ENCODE measurements around the gene CLCN2.
A peak's percentile ranks its signal among the peaks of the same experiment; 100 is the strongest.

The CLCN2 gene

GRCh38 chr3:184377882-184378445 is 16.6 kb upstream of the CLCN2 start, which contains the start of gene THPO:
Gene THPO, minus strand, starts transcription at chr3:184378207. Its CDS starts 1,948 bp downstream, at chr3:184376259.
- DNase-seq (ENCODE audit: low spot score in 2 of 2) = no peak
- Mint-ChIP-seq H3K4me1 (no peaks in the 10 kb centered on the region), H3K4me3 (peak within 1 kb of the TSS; percentile 67), H3K27ac (ENCODE audit: low read depth) (no peak within 1 kb of the TSS), H3K9me3 (no peaks in the 10 kb centered on the region), H3K27me3 (peaks cover 68% of the 10 kb centered on the region), H3K36me3 (ENCODE audit: insufficient read depth) (peaks cover 2% of the 10 kb centered on the region)
- ATAC-seq (replicated peaks; ENCODE audit: extremely low read depth, poor library complexity, severe bottlenecking) = no peak

- Mint-ChIP-seq H3K27me3 (peaks cover 62% of the 10 kb centered on the region), H3K4me1 (no peaks in the 10 kb centered on the region), H3K9me3 (no peaks in the 10 kb centered on the region), H3K4me3 (no peak overlapping the region), H3K36me3 (ENCODE audit: insufficient read depth) (no peaks in the 10 kb centered on the region), H3K27ac (ENCODE audit: low read depth) (no peak overlapping the region)
- no peak for ATAC-seq (replicated peaks; ENCODE audit: extremely low read depth, poor library complexity, severe bottlenecking)
- DNase-seq (ENCODE audit: low spot score in 2 of 2) = no peak
Observed at GRCh38 chr3:184377374-184377773, 16.0 kb upstream of the CLCN2 start.

GRCh38 chr3:184375747-184376461 is 14.5 kb upstream of the CLCN2 start:
- no peak overlapping the region for H3K27ac Mint-ChIP-seq (ENCODE audit: low read depth)
- peaks cover 52% of the 10 kb centered on the region for H3K27me3 Mint-ChIP-seq
- no peak for DNase-seq (ENCODE audit: low spot score in 2 of 2)
- H3K4me1 Mint-ChIP-seq = peaks cover 8% of the 10 kb centered on the region
- ATAC-seq (replicated peaks; ENCODE audit: extremely low read depth, poor library complexity, severe bottlenecking) = no peak
- no peaks in the 10 kb centered on the region for H3K36me3 Mint-ChIP-seq (ENCODE audit: insufficient read depth)
- H3K4me3 Mint-ChIP-seq = no peak overlapping the region
- no peaks in the 10 kb centered on the region for H3K9me3 Mint-ChIP-seq

- peaks cover 39% of the 10 kb centered on the region for H3K27me3 Mint-ChIP-seq
- DNase-seq (ENCODE audit: low spot score in 2 of 2) = no peak
- H3K9me3 Mint-ChIP-seq = no peaks in the 10 kb centered on the region
- H3K4me3 Mint-ChIP-seq = no peak overlapping the region
- H3K4me1 Mint-ChIP-seq = peaks cover 8% of the 10 kb centered on the region
- no peak for ATAC-seq (replicated peaks; ENCODE audit: extremely low read depth, poor library complexity, severe bottlenecking)
- no peak overlapping the region for H3K27ac Mint-ChIP-seq (ENCODE audit: low read depth)
- peaks cover 6% of the 10 kb centered on the region for H3K36me3 Mint-ChIP-seq (ENCODE audit: insufficient read depth)
Observed at GRCh38 chr3:184373422-184373821, 12.0 kb upstream of the CLCN2 start.

GRCh38 chr3:184372911-184373310 is 11.5 kb upstream of the CLCN2 start:
- Mint-ChIP-seq H3K27ac (ENCODE audit: low read depth) (no peak overlapping the region), H3K36me3 (ENCODE audit: insufficient read depth) (peaks cover 9% of the 10 kb centered on the region), H3K27me3 (peaks cover 34% of the 10 kb centered on the region), H3K9me3 (no peaks in the 10 kb centered on the region), H3K4me1 (peaks cover 8% of the 10 kb centered on the region), H3K4me3 (no peak overlapping the region)
- ATAC-seq (replicated peaks; ENCODE audit: extremely low read depth, poor library complexity, severe bottlenecking) = no peak
- DNase-seq (ENCODE audit: low spot score in 2 of 2) = no peak

GRCh38 chr3:184372296-184372821 is 11.0 kb upstream of the CLCN2 start:
- ATAC-seq (replicated peaks; ENCODE audit: extremely low read depth, poor library complexity, severe bottlenecking) (no peak), DNase-seq (ENCODE audit: low spot score in 2 of 2) (no peak)
- no peaks in the 10 kb centered on the region for H3K9me3 Mint-ChIP-seq
- no peak overlapping the region for H3K4me3 Mint-ChIP-seq
- peaks cover 8% of the 10 kb centered on the region for H3K4me1 Mint-ChIP-seq
- H3K27ac Mint-ChIP-seq (ENCODE audit: low read depth) = no peak overlapping the region
- H3K36me3 Mint-ChIP-seq (ENCODE audit: insufficient read depth) = peaks cover 10% of the 10 kb centered on the region
- peaks cover 29% of the 10 kb centered on the region for H3K27me3 Mint-ChIP-seq

- H3K4me3 Mint-ChIP-seq = no peak overlapping the region
- no peak for DNase-seq (ENCODE audit: low spot score in 2 of 2)
- no peaks in the 10 kb centered on the region for H3K9me3 Mint-ChIP-seq
- peak; percentile 77 for ATAC-seq (replicated peaks; ENCODE audit: extremely low read depth, poor library complexity, severe bottlenecking)
- H3K27ac Mint-ChIP-seq (ENCODE audit: low read depth) = no peak overlapping the region
- H3K27me3 Mint-ChIP-seq = peaks cover 21% of the 10 kb centered on the region
- peaks cover 14% of the 10 kb centered on the region for H3K36me3 Mint-ChIP-seq (ENCODE audit: insufficient read depth)
- peaks cover 15% of the 10 kb centered on the region for H3K4me1 Mint-ChIP-seq
Observed at GRCh38 chr3:184371570-184372018, 10.2 kb upstream of the CLCN2 start.

- Mint-ChIP-seq H3K36me3 (ENCODE audit: insufficient read depth) (peaks cover 23% of the 10 kb centered on the region), H3K4me3 (no peak overlapping the region), H3K9me3 (no peaks in the 10 kb centered on the region), H3K27me3 (no peaks in the 10 kb centered on the region), H3K4me1 (peaks cover 31% of the 10 kb centered on the region), H3K27ac (ENCODE audit: low read depth) (no peak overlapping the region)
- DNase-seq (ENCODE audit: low spot score in 2 of 2) (no peak), ATAC-seq (replicated peaks; ENCODE audit: extremely low read depth, poor library complexity, severe bottlenecking) (no peak)
Observed at GRCh38 chr3:184368586-184369183, 7.3 kb upstream of the CLCN2 start.

- Mint-ChIP-seq H3K36me3 (ENCODE audit: insufficient read depth) (peaks cover 28% of the 10 kb centered on the region), H3K27ac (ENCODE audit: low read depth) (no peak overlapping the region)
- no peak for ATAC-seq (replicated peaks; ENCODE audit: extremely low read depth, poor library complexity, severe bottlenecking)
Observed at GRCh38 chr3:184368116-184368515, 6.7 kb upstream of the CLCN2 start.

GRCh38 chr3:184366619-184367289 is 5.3 kb upstream of the CLCN2 start:
- Mint-ChIP-seq H3K27ac (ENCODE audit: low read depth) (no peak overlapping the region), H3K27me3 (no peaks in the 10 kb centered on the region), H3K36me3 (ENCODE audit: insufficient read depth) (peaks cover 30% of the 10 kb centered on the region), H3K4me3 (no peak overlapping the region), H3K9me3 (no peaks in the 10 kb centered on the region), H3K4me1 (peaks cover 39% of the 10 kb centered on the region)
- no peak for ATAC-seq (replicated peaks; ENCODE audit: extremely low read depth, poor library complexity, severe bottlenecking)
- no peak for DNase-seq (ENCODE audit: low spot score in 2 of 2)

More at GRCh38 chr3:184368116-184368515, 6.7 kb upstream of the CLCN2 start:
- no peaks in the 10 kb centered on the region for H3K9me3 Mint-ChIP-seq
- peaks cover 36% of the 10 kb centered on the region for H3K4me1 Mint-ChIP-seq
- H3K4me3 Mint-ChIP-seq = no peak overlapping the region
- DNase-seq (ENCODE audit: low spot score in 2 of 2) = no peak
- H3K27me3 Mint-ChIP-seq = no peaks in the 10 kb centered on the region

- Mint-ChIP-seq H3K9me3 (no peaks in the 10 kb centered on the region), H3K4me1 (peaks cover 47% of the 10 kb centered on the region), H3K36me3 (ENCODE audit: insufficient read depth) (peaks cover 21% of the 10 kb centered on the region), H3K27me3 (no peaks in the 10 kb centered on the region), H3K4me3 (peak overlapping the region; percentile 85), H3K27ac (ENCODE audit: low read depth) (peak overlapping the region; percentile 77)
- ATAC-seq (replicated peaks; ENCODE audit: extremely low read depth, poor library complexity, severe bottlenecking) (peak; percentile 71), DNase-seq (ENCODE audit: low spot score in 2 of 2) (peak; percentile 86 to 87)
Observed at GRCh38 chr3:184362668-184363546, 1.5 kb upstream of the CLCN2 start.
